ENCODE measurements around the gene STX7.

The STX7 gene

GRCh38 chr6:132456700-132457143 lies 56.2 kb downstream of the STX7 start:
- peaks cover 31 to 32% of the 10 kb centered on the region in 2 experiments for H3K4me1 ChIP-seq (ENCODE audit: control insufficient read depth in 1 of 2, insufficient read depth in 1 of 2, low read depth in 1 of 2, low read length in 1 of 2)
- peak overlapping the region; percentile 81 for H3K27ac ChIP-seq
- H3K36me3 ChIP-seq, result peaks cover 67% of the 10 kb centered on the region
- H3K9me3 ChIP-seq, result no peaks in the 10 kb centered on the region
- H3K27me3 ChIP-seq, result no peaks in the 10 kb centered on the region
- H3K4me3 ChIP-seq (ENCODE audit: low read depth in 1 of 2, low read length in 1 of 2), result no peak overlapping the region
- no peak for TF ChIP-seq CTCF (IDR thresholded peaks at IDR 0.05)

GRCh38 chr6:132446855-132447241 lies 66.1 kb downstream of the STX7 start:
- H3K27me3 ChIP-seq, result no peaks in the 10 kb centered on the region
- peak overlapping the region; percentile 11 for H3K27ac ChIP-seq
- H3K36me3 ChIP-seq, result peaks cover 31% of the 10 kb centered on the region
- no peak for TF ChIP-seq CTCF (IDR thresholded peaks at IDR 0.05)
- H3K4me3 ChIP-seq (ENCODE audit: low read depth in 1 of 2, low read length in 1 of 2), result no peak overlapping the region
- H3K9me3 ChIP-seq, result no peaks in the 10 kb centered on the region
- H3K4me1 ChIP-seq (ENCODE audit: control insufficient read depth in 1 of 2, insufficient read depth in 1 of 2, low read depth in 1 of 2, low read length in 1 of 2), result no peaks in the 10 kb centered on the region

GRCh38 chr6:132446141-132446854 lies 66.6 kb downstream of the STX7 start:
- Histone ChIP-seq H3K27ac (peak overlapping the region; percentile 11), H3K4me3 (ENCODE audit: low read depth in 1 of 2, low read length in 1 of 2) (no peak overlapping the region)
- no peak for TF ChIP-seq CTCF (IDR thresholded peaks at IDR 0.05)

GRCh38 chr6:132445201-132445951 lies 67.5 kb downstream of the STX7 start:
- H3K27ac ChIP-seq, result no peak overlapping the region
- peaks cover 25% of the 10 kb centered on the region for H3K36me3 ChIP-seq
- no peaks in the 10 kb centered on the region for H3K4me1 ChIP-seq (ENCODE audit: control insufficient read depth in 1 of 2, insufficient read depth in 1 of 2, low read depth in 1 of 2, low read length in 1 of 2)
- H3K9me3 ChIP-seq, result no peaks in the 10 kb centered on the region
- no peak for TF ChIP-seq CTCF (IDR thresholded peaks at IDR 0.05)
- H3K27me3 ChIP-seq, result no peaks in the 10 kb centered on the region
- no peak overlapping the region for H3K4me3 ChIP-seq (ENCODE audit: low read depth in 1 of 2, low read length in 1 of 2)

More at GRCh38 chr6:132446141-132446854, 66.6 kb downstream of the STX7 start:
- Histone ChIP-seq H3K4me1 (ENCODE audit: control insufficient read depth in 1 of 2, insufficient read depth in 1 of 2, low read depth in 1 of 2, low read length in 1 of 2) (no peaks in the 10 kb centered on the region), H3K36me3 (peaks cover 29% of the 10 kb centered on the region), H3K9me3 (no peaks in the 10 kb centered on the region), H3K27me3 (no peaks in the 10 kb centered on the region)

GRCh38 chr6:132443206-132443605 lies 69.7 kb downstream of the STX7 start:
- Histone ChIP-seq H3K36me3 (peaks cover 20% of the 10 kb centered on the region), H3K4me3 (ENCODE audit: low read depth in 1 of 2, low read length in 1 of 2) (no peak overlapping the region), H3K27ac (no peak overlapping the region), H3K4me1 (ENCODE audit: control insufficient read depth in 1 of 2, insufficient read depth in 1 of 2, low read depth in 1 of 2, low read length in 1 of 2) (no peaks in the 10 kb centered on the region), H3K9me3 (no peaks in the 10 kb centered on the region), H3K27me3 (no peaks in the 10 kb centered on the region)
- no peak for TF ChIP-seq CTCF (IDR thresholded peaks at IDR 0.05)
